ENCODE results near the gene CLIP1. TPM values are rescaled to one million over a fixed set of nuclear protein-coding genes. Genes with fewer than 3 reads are reported as not detected.
A peak's percentile ranks its signal among the peaks of the same experiment; 100 is the strongest.

CLIP1 gene
- total and polyA plus RNA-seq, 7 donors: 16.8 to 257 (median 159) TPM

GRCh38 chr12:122336015-122336946, 86.2 kb downstream of the CLIP1 start:
- intact Hi-C loops (cut with DNase I): loop anchor here (5.0 kb wide), 1 partner anchor 136 kb away; no protein-coding TSS in a partner anchor
- H3K36me3 ChIP-seq: peaks cover 27 to 99% (median 46%) of the 10 kb centered on the region in 4 donors
- WGBS, 2 donors: 63 to 78% methylated on average over 8 of the region's 8 CpGs
- no peak overlapping the region for H3K4me3 ChIP-seq
- no peak for DNase-seq
- no peaks in the 10 kb centered on the region for H3K9me3 ChIP-seq
- no peaks in the 10 kb centered on the region for H3K4me1 ChIP-seq
- TF ChIP-seq, protein P1, sequence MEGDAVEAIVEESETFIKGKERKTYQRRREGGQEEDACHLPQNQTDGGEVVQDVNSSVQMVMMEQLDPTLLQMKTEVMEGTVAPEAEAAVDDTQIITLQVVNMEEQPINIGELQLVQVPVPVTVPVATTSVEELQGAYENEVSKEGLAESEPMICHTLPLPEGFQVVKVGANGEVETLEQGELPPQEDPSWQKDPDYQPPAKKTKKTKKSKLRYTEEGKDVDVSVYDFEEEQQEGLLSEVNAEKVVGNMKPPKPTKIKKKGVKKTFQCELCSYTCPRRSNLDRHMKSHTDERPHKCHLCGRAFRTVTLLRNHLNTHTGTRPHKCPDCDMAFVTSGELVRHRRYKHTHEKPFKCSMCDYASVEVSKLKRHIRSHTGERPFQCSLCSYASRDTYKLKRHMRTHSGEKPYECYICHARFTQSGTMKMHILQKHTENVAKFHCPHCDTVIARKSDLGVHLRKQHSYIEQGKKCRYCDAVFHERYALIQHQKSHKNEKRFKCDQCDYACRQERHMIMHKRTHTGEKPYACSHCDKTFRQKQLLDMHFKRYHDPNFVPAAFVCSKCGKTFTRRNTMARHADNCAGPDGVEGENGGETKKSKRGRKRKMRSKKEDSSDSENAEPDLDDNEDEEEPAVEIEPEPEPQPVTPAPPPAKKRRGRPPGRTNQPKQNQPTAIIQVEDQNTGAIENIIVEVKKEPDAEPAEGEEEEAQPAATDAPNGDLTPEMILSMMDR (IDR thresholded peaks at IDR 0.05): peak in 3 of 4 experiments; percentile 36 to 63 (median 43)
- TF ChIP-seq POLR2A (IDR thresholded peaks at IDR 0.05) (no peak), EP300 (IDR thresholded peaks at IDR 0.05) (no peak), POLR2AphosphoS5 (IDR thresholded peaks at IDR 0.05) (no peak)
- no peaks in the 10 kb centered on the region for H3K27me3 ChIP-seq
- H3K27ac ChIP-seq: no peak overlapping the region

- intact Hi-C loops (cut with DNase I): no loop called here
Observed at GRCh38 chr12:122333142-122334087, 89.1 kb downstream of the CLIP1 start.

GRCh38 chr12:122327494-122328385, 94.7 kb downstream of the CLIP1 start:
- Histone ChIP-seq H3K4me1 (no peaks in the 10 kb centered on the region), H3K9me3 (no peaks in the 10 kb centered on the region), H3K27ac (peak overlapping the region in 1 of 4 donors; percentile 2), H3K27me3 (no peaks in the 10 kb centered on the region), H3K36me3 (peaks cover 26 to 96% (median 67%) of the 10 kb centered on the region in 4 donors), H3K4me3 (no peak overlapping the region)
- TF ChIP-seq EP300 (IDR thresholded peaks at IDR 0.05): no peak
- TF ChIP-seq, protein P1 (IDR thresholded peaks at IDR 0.05): no peak
- no peak for TF ChIP-seq POLR2A (IDR thresholded peaks at IDR 0.05)
- peak in 1 of 4 donors; percentile 21 for TF ChIP-seq POLR2AphosphoS5 (IDR thresholded peaks at IDR 0.05)
- WGBS, 2 donors: 87 to 91% methylated on average over 18 of the region's 18 CpGs
- intact Hi-C loops (cut with DNase I): no loop called here
- no peak for DNase-seq

More at GRCh38 chr12:122333142-122334087, 89.1 kb downstream of the CLIP1 start:
- 93 to 94% methylated on average over 14 of the region's 14 CpGs for WGBS, 2 donors
- Histone ChIP-seq H3K27ac (peak overlapping the region in 1 of 4 donors; percentile 27), H3K4me3 (no peak overlapping the region), H3K27me3 (no peaks in the 10 kb centered on the region), H3K36me3 (peaks cover 17 to 96% (median 49%) of the 10 kb centered on the region in 4 donors), H3K4me1 (no peaks in the 10 kb centered on the region), H3K9me3 (no peaks in the 10 kb centered on the region)
- no peak for DNase-seq
- no peak for TF ChIP-seq EP300 (IDR thresholded peaks at IDR 0.05)
- no peak for TF ChIP-seq POLR2A (IDR thresholded peaks at IDR 0.05)
- TF ChIP-seq POLR2AphosphoS5 (IDR thresholded peaks at IDR 0.05): no peak
- TF ChIP-seq, protein P1 (IDR thresholded peaks at IDR 0.05): no peak

- no peak for TF ChIP-seq POLR2AphosphoS5 (IDR thresholded peaks at IDR 0.05)
- no peak for TF ChIP-seq EP300 (IDR thresholded peaks at IDR 0.05)
- TF ChIP-seq, protein P1 (IDR thresholded peaks at IDR 0.05): no peak
- TF ChIP-seq POLR2A (IDR thresholded peaks at IDR 0.05): no peak
- H3K9me3 ChIP-seq: no peaks in the 10 kb centered on the region
- peaks cover 33 to 96% (median 66%) of the 10 kb centered on the region in 4 donors for H3K36me3 ChIP-seq
- intact Hi-C loops (cut with DNase I): no loop called here
- peak overlapping the region in 1 of 4 donors; percentile 2 for H3K27ac ChIP-seq
- 63 to 65% methylated on average over 1 of the region's 1 CpG for WGBS, 2 donors
- H3K27me3 ChIP-seq: no peaks in the 10 kb centered on the region
- H3K4me3 ChIP-seq: no peak overlapping the region
- no peak for DNase-seq
- H3K4me1 ChIP-seq: no peaks in the 10 kb centered on the region
Observed at GRCh38 chr12:122327014-122327413, 95.5 kb downstream of the CLIP1 start.

Data from sigmoid colon (tissue), 7 donors.